GM19035 (cell line): ENCODE measurements around the gene PTPRF.
"Not testable (repeated sequence)": the region's sequence is repeated elsewhere in the genome, so short reads cannot be mapped to it uniquely, and the experiment has no call there.

Experiments
- ATAC-seq: cut with Tn5 transposase; IDR thresholded peaks from one replicate; pipeline ENCODE4 v1.9.1; 2021; ENCODE audit not compliant: unreplicated experiment

Gene PTPRF

DNA sequence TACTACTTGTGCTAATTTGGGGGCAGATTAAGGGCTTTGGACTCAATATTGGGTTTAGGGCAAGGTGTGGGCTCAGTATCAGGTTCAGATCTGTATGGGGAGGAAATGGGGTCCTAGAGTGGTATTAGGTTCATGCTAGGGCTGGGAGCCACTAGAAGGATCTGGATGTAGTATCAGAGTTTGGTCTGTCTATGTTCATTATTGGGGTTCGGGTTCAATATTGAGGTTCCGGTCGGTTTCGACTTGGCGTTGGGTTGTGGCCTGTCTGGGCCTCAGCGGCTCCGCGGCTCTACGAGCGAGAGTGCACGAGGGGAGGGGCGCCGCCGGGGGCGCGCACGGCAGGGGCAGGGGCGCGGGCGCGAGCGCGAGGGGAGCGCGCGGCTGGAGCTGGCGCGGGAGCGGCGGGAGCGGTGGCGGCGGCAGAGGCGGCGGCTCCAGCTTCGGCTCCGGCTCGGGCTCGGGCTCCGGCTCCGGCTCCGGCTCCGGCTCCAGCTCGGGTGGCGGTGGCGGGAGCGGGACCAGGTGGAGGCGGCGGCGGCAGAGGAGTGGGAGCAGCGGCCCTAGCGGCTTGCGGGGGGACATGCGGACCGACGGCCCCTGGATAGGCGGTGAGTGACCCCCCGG lies at the start of gene PTPRF:
Gene PTPRF (plus strand): TSS at position 401 of the 624 bp plus-strand sequence. CDS start 14,193 bp downstream, outside the sequence.
- ATAC-seq, result no peak

DNA sequence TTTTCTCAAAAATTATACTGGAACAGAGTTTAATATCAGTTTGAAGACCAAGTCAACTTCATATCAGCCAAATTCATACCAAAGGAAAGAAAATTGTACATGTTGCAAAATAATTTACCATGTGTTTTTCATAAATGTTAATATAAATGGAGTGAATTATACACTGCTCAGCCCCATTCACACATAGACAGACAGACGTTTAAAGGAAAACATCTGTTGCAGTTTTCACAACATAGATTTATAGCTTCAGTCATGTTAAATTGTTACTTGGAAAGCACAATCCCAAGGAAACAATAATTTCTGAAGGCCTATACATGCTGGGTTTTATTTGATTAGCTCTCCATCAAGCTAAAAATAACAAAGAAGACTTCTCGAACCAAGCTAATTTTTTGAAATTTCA lies 49.2 kb upstream of the PTPRF start:
- no peak for ATAC-seq

DNA sequence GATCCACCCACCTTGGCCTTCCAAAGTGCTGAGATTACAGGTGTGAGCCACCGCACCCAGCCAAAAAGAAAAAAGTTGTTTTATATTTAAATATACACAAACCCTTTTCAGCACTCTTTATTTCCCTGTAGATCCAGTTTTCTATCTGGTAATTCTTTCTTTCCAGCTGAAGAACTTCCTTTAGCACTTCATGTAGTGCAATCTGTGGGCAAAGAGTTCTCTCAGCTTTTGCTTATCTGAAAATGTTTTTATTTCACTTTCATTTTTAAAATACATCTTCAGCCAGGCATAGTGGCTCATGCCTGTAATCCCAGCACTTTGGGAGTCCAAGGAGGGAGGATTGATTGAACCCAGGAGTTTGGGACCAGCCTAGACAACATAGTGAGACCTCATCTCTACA lies 48.5 kb upstream of the PTPRF start:
- no peak for ATAC-seq

DNA sequence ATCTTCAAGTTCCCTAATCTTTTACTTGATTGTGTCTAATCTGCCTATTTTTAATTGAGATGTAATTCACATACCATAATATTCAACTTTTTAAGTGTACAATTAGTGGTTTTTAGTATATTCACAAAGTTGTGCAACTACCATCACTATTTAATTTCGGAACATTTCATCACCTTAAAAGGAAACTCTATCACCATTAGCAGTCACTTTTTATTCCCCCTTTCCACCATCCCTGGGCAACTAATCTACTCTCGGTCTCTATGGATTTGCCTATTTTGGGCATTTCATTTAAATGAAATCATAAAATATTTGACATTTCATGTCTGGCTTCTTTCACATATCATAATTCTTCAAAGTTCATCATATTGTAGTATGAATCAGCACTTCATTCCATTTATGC lies 46.3 kb upstream of the PTPRF start:
- ATAC-seq, result no peak

DNA sequence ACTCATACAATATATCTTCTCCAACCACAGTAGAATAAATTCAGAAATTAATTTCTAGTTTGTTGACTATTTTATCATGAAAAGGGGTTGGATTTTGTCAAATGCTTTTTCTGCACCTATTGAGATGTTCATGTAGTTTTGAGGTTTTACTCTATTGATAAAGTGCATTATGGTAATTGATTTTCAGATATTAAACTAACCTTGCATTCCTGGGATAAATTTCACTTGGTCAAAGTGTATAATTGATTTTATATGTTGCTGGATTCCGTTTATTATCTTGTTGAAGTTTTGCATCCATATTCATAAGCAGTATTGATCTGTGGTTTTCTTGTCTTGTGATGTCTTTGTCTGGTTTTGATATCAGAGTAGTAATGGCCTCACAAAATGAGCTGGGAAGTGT lies 42.5 kb upstream of the PTPRF start:
- ATAC-seq, result no peak

DNA sequence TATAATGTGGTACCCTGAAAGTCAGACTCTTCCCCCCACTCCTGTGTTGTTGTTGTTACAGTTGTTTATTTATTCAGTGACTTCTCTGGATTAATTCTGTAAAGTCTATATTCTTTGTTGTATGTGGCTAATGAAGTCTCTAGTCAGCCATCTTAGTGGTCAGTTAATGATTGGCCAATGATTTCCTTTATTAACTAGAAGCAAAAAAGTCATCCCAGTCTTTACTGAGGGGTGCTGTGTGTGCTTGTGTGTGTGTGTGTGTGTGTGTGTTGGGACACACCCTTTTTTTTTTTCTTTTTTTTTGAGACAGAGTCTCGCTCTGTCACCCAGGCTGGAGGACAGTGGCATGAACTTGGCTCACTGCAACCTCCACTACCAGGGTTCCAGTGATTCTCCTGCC lies 39.6 kb upstream of the PTPRF start:
- no peak for ATAC-seq

DNA sequence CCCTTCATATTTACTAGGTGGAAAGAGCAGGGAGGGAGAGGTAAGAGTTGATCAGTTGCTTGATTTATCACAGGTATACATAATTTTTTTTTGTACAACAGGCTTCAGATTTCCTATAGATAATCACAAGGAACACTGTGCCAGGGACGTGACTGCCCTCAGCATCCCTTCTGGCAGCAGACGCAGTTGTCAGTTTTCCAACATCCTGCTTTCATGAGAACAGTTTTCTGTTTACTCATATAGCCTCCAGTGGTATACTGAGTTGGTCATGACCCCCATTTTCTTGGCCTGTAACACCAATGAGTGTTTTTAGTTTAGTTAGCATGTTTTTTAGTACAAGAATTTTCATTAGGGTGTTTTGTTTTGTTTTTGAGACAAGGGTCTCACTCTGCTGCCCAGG lies 37.9 kb upstream of the PTPRF start:
- ATAC-seq, result no peak

DNA sequence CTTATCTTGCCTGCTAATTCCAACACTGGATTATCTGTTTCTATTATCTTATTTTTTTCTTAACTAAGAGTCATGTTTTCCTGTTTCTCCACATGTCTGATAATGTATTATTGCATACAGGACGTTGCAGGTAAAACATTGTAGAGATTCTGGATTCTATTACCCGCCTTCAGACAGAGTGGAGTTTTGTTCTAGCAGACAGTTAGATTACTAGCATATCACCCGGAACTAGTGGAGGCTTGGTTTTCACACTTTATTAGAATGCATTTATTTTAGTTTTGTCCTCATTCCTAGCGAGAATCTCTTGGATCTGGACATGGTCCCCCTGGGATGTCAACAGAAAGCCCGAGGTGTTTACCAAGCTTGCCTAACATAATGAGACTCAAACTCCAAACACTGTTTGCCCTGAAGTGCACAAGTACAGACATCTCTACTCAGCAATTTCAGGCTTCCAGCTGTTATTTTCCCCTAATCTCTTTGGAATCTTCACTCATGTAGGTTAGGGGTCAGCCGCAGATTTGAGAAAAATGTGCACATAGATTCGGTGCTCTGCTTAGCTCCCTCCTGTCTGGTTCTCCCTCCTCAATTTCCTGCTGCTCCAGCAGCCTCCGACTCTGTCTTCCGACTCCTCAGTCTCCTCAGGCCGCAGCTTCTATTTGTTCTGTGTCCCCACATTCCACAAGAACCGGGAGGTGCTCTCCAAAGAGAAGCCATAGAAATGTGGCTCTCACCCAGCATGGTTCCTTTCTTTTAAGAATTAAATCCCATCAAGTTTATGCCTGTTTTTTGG lies 36.8 kb upstream of the PTPRF start:
- ATAC-seq, result no peak

DNA sequence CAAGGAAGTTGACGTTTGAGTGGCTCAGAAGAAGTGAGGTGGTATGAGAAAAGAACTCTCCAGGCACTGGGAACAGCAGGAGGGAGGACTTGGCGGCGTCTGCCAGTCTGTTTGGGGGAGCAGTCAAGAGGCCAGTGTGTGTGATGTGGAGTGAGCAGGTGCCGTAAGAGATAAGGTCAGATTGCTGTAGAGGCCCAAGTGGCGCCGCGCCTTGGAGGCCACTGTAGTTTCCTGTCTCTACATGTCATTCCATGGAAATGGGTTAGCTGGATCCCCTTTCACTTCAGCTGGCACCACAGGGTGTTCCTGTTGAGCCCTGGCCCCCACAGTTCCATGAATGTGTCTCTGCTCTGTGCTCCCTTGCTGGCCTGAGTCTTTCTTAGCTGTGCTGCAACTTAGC lies 35.5 kb upstream of the PTPRF start:
- no peak for ATAC-seq

DNA sequence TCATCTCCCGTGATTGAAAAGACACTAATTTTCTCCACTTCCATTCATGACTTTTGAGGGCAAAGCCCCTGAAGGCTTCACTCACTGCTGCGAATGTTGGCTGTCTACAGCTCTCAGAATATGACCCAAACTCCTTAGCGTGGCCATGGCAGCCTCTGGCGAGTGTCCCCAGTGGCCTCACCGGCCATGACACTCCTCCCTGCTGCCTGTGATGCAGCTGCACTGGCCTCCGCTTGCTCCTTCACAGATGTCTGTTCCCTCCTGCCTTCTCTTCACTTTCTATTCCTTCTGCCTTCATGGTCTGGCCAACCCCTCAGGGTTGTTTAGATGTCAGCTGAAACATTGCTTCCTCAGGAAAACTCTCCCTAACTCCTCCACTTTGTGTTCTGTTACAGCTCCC lies 30.8 kb upstream of the PTPRF start:
- ATAC-seq, result no peak

DNA sequence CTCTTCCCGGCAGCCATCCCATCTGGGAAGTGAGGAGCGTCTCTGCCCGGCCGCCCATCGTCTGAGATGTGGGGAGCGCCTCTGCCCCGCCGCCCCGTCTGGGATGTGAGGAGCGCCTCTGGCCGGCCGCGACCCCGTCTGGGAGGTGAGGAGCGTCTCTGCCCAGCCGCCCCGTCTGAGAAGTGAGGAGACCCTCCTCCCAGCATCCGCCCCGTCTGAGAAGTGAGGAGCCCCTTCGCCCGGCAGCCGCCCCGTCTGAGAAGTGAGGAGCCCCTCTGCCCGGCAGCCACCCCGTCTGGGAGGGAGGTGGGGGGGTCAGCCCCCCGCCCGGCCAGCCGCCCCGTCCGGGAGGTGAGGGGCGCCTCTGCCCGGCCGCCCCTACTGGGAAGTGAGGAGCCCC lies 28.9 kb upstream of the PTPRF start:
- ATAC-seq, result not testable (repeated sequence)

DNA sequence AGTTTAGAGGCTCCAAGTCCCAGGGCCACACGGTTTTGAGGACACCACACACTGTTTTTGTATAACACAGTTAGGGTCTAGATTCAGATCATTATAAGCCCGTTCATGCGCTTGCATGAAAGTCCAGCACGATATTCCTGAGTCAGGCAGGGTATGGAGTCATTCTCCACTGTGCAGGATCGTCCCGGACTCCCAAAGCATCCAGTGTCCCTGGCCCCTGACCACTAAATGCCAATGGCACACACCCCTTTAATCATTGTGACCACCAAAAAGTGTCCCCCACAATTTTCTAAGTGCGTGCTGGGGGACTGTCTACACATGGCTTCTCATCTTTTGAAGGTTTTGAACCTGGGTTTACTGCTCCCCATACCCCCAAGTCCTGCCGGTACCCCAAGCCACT lies 27.1 kb upstream of the PTPRF start:
- ATAC-seq, result no peak

DNA sequence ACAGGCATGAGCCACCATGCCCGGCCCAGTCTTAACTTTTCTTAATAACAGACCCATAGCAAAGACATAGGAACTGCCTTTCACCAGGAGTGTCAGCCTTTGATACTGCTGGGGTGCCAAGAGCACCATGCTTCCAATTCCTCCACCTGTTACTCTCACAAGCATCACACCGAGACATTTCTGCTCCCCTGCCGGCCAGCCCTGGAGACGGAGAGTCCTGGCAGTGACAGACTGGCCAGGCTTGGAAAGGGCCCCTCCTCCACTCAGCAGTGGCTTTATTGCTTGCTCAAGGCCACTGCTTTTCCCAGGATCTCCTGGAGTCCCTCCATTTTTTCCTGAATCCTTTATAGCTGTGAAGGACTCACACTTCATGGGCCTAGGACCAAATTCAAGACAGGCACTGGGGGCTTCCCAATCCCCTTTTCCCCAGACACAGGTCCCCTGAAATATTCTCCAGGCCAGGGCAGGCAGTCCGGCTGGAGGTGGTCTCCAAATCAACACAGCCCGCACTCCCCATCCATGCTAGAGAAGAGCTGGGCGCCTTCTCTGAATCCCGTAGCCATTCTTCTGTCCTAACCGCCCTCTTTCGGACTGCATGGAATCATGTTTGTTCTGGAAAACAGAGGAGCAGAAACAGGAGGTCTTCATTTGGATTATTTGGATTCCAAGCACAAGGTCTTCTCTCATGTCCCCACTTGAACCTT lies 25.5 kb upstream of the PTPRF start:
- ATAC-seq, result no peak

DNA sequence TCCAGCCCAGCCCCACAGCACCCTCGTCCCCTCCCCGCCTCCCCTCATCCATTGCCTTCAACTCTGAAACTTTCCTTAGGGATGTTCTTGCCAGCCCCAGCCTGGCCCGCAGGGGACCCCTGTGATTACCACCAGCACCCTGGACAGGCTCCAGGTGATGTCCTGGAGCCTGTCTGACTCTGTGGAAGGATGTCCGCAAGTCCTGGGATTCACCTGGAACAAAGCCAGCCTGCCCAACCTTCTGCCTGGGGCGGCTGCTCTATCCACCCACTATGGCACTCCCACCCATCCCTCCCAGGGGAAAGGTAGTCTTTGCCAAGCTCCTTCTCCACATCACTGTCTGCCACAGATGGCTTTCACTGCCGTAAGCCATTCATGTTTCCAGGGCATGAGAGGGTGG lies 24.4 kb upstream of the PTPRF start:
- ATAC-seq, result no peak

DNA sequence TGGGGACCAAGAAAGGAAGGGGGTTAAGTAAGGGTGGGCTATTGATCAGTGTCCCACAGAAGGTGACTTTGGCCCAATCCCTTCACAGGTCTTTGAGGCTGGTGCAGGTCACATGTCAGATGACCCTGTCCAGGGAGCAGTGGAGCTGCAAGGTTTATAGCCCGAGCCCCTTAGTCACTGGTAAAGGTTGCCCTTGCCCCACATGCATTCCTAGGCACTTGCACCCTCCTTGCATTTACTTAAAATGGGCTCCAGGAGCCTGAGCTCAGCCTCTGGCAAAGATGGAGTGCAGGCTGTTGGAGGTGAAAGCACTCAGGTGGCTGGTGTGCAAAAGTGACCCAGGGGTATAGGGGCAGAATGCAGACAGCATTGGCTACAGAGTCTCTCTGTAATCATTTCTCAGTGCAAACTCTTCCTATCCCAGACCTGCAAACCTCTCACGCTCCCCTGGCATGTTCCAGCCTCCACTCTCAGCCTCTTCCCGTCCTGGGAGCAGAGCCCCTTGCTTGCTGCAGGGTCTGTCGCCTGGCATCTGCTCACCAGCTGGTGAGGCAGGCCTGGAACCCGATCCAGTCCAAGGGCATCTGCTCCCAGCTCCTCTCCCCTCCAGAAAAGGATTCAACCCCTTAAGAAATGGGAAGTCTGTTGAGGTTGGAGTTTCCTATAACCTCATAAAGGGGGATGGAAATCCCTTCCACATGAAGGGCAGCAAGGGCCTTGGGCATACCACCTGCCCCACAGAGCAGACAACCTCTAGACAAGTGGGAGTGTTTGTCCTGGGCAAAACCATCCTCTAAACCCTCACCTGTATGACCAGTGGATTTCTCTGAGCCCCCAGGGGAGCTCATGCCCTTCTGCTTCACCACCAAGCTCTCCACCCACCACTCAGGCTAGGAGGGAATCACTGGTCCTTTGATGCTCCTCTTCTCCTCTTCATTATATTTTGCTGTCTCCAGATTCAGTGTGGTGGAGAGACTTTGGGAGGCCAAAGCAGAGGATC lies 23.1 kb upstream of the PTPRF start:
- ATAC-seq, result no peak

DNA sequence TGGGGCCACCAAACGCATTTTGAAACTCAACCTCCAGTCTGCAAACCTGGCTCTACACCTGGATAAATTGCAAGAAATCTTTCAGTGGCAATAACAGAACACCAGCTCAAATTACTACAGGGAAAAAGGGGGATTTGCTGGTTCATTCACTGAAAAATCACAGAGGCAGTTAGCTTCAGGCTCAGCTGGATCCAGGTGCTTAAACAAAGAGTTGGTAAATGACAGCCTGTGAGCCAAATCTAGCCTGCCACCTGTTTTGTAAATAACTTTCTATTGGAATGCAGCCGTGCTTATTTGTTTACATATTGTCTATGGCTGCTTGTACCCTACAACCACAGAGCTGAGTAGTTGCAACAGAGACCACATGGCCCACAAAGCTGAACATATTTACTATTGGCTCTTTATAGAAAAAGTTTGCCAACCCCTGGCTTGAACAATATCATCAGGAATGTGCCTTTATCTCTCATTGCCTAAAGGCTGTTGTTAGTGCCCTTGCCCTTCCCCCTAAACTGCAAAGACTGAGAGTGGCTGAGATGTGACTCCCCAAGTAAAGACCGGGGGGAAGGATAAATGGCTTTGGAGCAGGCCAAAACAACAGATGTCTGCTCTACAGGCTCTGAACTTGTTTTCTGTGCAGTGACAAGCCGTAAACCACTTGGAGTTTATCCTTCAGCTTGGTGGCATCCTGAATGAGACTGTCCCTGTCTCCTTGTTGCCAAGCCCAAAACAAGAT lies 21.5 kb upstream of the PTPRF start:
- ATAC-seq, result no peak

DNA sequence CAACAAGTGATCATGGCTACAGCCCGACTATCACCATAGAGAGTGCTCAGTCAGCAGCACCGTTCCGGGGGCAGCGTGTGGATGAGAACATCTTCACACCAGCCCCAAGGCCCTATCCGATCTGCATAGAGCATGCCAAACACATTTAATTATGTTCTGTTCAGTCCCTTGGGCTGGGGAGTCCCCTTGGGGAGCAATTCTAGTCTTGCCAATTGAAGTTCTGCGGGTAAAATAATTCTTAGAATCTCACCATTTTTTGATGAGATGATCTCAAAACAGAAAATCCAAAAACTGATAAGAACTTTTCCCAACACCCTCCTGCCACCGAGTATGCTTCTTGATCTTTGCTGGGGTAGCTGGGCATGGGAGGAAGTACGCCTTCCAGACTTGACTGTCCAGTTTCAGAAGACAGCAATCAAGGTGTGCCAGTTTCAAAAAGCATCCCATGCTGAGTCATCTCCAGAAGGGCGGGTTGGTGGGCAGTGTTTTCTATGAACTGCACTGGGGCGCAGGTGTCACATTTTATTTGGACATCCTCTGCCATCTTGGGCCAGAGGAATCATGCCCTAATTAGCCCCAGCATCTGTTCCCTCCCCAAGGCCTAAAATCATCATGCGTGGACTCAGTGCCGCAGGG lies 20.8 kb upstream of the PTPRF start:
- no peak for ATAC-seq

DNA sequence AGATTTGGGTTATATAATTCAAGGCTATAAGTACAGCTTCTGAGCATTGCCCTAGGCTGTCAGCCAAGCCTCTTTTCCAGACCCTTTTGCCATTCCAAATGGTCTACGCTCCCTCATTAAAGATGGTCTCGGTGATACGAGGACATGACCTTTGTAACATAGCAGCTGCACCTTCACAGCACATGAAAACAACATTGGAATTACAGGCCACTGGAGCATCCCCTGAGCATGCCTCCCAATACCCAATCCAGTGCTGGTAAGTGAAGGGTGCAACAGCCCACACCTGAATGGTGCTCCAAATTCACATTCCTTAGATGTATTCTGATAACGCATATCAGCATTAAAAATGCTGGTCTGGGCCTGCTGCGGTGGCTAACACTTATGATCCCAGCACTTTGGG lies 20.1 kb upstream of the PTPRF start:
- ATAC-seq, result no peak

DNA sequence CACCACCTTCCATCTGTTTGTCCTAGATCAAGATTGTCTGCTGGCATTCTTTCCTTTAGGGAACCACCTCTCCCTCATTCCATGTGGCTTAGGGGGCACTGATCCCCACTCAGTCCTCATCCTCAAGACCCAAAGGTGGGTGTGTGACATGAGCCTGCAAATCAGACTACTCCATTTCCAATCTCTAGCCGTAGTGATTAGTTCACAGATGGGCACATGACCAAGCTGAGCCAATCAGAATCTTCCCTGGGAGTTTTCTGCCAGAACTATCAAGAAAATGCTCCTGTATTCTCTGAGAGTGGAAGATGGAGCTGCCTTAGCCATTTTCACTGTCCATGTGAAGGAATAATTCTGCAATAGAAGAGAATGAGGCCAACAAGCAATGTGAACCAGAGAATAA lies 19.3 kb upstream of the PTPRF start:
- ATAC-seq, result no peak

DNA sequence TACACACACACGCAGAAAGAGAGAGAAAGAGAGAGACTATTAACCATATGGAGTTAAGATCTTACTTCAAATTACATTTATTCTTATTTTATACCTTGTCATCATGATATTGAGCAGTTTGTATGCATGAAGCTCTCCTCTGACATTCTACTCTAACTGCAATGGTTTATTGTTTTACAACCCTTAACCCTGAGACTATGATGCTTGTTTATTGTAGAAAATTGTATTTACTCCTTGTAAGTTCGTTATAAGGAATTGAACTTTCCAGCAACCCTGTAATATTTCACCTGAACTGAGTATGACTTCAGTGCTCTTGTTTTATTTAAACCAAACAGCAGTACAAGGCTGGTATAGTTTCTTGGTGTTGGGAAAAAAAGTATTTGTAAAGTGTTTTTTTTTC lies 18.6 kb upstream of the PTPRF start:
- no peak for ATAC-seq
